HepG2 (cell line): ENCODE measurements around the gene IP6K1. TPM values are rescaled to one million over a fixed set of nuclear protein-coding genes. Genes with fewer than 3 reads are reported as not detected.

ENCODE experiments used
- ZNF138 ChIP-seq: sonication (generic); formaldehyde crosslinking; IDR thresholded peaks from 2 replicates; pipeline ENCODE4 v1.5.0; 2020; ENCODE audit warnings: mild to moderate bottlenecking, low read depth, missing genetic modification reagents
- ZNF83 ChIP-seq: sonication (generic); formaldehyde crosslinking; IDR thresholded peaks from 2 replicates; pipeline ENCODE4 v1.4.0; 2020; ENCODE audit warnings: missing genetic modification reagents, mild to moderate bottlenecking, borderline replicate concordance
- polyA plus RNA-seq, 8 experiments: library from polyadenylated mRNA; depleted of rRNA in 3 of 8; stranded (reverse) in 7 of 8; unstranded in 1 of 8; fragments of >200 nt; fragmentation: Illumina TruSeq in 4 of 8; extraction: Trizol in 4 of 8; gene quantifications; 2 replicates each; pipeline versions ENCODE4 v1.2.1 to v1.2.3, GENCODE V29; 2011 to 2016; ENCODE audit warnings: low read depth in 4 of 8, missing spikeins in 1 of 8, mixed read lengths in 1 of 8; ENCODE audit not compliant: insufficient read depth in 1 of 8
- total RNA-seq, 5 experiments: library from RNA; depleted of rRNA; stranded (reverse); fragments of >200 nt; fragmentation: Illumina TruSeq; extraction: Trizol; gene quantifications; 2 replicates each; pipeline ENCODE4 v1.2.3, GENCODE V29; 2016; ENCODE audit warnings: low read depth in 1 of 5
- TF ChIP-seq, protein P1 (sequence below): sonication (generic); formaldehyde crosslinking; IDR thresholded peaks from 2 replicates; pipeline ENCODE4 v1.5.0; 2020; ENCODE audit warnings: mild to moderate bottlenecking, missing genetic modification reagents, borderline replicate concordance
- TF ChIP-seq, protein P2 (sequence below): IDR thresholded peaks from 2 replicates; pipeline ENCODE4 v1.6.1; 2016; ENCODE audit warnings: mild to moderate bottlenecking
- TF ChIP-seq, protein P3 (sequence below): sonication (generic); formaldehyde crosslinking; IDR thresholded peaks from 2 replicates; pipeline ENCODE4 v1.8.0; 2022; ENCODE audit warnings: mild to moderate bottlenecking, missing genetic modification reagents; ENCODE audit not compliant: insufficient replicate concordance
- TF ChIP-seq, protein P4 (sequence below): IDR thresholded peaks from 2 replicates; pipeline ENCODE4 v1.6.1; 2016; ENCODE audit warnings: control low read depth
- TF ChIP-seq, protein P5 (sequence below): sonication (generic); formaldehyde crosslinking; IDR thresholded peaks from 2 replicates; pipeline ENCODE4 v1.5.0; 2020; ENCODE audit warnings: missing genetic modification reagents
- TF ChIP-seq, protein P6 (sequence below), 2 experiments: sonication (generic) in 1 of 2; formaldehyde crosslinking in 1 of 2; IDR thresholded peaks; 2 replicates each; pipeline versions ENCODE4 v1.6.1 to v1.9.0; 2014 to 2022; ENCODE audit warnings: antibody characterized with exemption in 1 of 2, borderline replicate concordance in 1 of 2, inconsistent platforms in 1 of 2, low read depth in 1 of 2, missing genetic modification reagents in 1 of 2

Gene IP6K1
- total and polyA plus RNA-seq, 2 of the 13 experiments (the other 11 are each of a cell fraction or from before 2014, with no cell fraction given) = 17.7 to 29.7 TPM

DNA sequence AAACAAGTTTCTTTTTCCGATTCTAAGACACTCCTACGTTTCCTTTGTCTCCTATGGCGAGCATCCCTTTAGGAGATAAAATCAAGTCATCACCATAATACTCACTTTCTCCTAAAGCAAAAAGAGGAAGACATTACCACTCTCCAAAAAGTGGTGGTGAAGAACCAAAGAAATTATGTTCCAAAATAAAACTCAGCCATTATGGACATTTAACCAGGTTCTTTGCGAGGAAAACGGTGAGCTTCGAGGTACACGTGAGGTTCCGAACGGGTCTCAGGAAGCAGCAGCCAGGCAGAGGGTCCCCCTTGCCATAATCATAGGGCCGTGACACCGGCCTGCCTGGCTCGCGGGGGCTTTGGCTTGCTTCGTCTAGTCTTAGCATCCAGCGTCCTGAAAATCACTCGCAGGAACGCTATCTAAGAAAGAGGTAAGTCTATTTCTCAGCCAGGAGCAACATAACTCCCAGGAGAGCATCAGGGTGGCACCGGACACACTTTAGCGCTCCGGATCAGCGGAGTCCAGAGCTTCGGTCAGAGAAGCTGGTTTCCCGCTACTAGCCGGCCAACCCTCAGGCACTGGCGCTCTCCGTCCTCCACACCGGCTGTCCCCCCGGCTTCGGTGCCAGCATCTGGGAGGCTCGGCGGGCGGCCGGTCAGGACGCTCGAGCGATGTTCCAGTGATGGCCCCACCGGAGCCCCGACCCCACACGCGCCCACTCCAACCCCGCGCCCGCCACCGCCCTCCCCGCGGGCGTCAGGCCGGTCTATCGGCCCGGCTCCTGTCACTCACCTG is 581 bp downstream of the IP6K1 start (continued):
- TF ChIP-seq, protein P1, sequence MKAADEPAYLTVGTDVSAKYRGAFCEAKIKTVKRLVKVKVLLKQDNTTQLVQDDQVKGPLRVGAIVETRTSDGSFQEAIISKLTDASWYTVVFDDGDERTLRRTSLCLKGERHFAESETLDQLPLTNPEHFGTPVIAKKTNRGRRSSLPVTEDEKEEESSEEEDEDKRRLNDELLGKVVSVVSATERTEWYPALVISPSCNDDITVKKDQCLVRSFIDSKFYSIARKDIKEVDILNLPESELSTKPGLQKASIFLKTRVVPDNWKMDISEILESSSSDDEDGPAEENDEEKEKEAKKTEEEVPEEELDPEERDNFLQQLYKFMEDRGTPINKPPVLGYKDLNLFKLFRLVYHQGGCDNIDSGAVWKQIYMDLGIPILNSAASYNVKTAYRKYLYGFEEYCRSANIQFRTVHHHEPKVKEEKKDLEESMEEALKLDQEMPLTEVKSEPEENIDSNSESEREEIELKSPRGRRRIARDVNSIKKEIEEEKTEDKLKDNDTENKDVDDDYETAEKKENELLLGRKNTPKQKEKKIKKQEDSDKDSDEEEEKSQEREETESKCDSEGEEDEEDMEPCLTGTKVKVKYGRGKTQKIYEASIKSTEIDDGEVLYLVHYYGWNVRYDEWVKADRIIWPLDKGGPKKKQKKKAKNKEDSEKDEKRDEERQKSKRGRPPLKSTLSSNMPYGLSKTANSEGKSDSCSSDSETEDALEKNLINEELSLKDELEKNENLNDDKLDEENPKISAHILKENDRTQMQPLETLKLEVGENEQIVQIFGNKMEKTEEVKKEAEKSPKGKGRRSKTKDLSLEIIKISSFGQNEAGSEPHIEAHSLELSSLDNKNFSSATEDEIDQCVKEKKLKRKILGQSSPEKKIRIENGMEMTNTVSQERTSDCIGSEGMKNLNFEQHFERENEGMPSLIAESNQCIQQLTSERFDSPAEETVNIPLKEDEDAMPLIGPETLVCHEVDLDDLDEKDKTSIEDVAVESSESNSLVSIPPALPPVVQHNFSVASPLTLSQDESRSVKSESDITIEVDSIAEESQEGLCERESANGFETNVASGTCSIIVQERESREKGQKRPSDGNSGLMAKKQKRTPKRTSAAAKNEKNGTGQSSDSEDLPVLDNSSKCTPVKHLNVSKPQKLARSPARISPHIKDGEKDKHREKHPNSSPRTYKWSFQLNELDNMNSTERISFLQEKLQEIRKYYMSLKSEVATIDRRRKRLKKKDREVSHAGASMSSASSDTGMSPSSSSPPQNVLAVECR (CRISPR knock-in tag) = peak; percentile 84; the same call in 1 of the 2 replicates
- TF ChIP-seq, protein P2, sequence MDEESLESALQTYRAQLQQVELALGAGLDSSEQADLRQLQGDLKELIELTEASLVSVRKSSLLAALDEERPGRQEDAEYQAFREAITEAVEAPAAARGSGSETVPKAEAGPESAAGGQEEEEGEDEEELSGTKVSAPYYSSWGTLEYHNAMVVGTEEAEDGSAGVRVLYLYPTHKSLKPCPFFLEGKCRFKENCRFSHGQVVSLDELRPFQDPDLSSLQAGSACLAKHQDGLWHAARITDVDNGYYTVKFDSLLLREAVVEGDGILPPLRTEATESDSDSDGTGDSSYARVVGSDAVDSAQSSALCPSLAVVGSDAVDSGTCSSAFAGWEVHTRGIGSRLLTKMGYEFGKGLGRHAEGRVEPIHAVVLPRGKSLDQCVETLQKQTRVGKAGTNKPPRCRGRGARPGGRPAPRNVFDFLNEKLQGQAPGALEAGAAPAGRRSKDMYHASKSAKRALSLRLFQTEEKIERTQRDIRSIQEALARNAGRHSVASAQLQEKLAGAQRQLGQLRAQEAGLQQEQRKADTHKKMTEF = no peak
- TF ChIP-seq, protein P3, sequence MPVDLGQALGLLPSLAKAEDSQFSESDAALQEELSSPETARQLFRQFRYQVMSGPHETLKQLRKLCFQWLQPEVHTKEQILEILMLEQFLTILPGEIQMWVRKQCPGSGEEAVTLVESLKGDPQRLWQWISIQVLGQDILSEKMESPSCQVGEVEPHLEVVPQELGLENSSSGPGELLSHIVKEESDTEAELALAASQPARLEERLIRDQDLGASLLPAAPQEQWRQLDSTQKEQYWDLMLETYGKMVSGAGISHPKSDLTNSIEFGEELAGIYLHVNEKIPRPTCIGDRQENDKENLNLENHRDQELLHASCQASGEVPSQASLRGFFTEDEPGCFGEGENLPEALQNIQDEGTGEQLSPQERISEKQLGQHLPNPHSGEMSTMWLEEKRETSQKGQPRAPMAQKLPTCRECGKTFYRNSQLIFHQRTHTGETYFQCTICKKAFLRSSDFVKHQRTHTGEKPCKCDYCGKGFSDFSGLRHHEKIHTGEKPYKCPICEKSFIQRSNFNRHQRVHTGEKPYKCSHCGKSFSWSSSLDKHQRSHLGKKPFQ (CRISPR knock-in tag) = peak; percentile 56
- no peak for TF ChIP-seq ZNF83
- TF ChIP-seq, protein P4, sequence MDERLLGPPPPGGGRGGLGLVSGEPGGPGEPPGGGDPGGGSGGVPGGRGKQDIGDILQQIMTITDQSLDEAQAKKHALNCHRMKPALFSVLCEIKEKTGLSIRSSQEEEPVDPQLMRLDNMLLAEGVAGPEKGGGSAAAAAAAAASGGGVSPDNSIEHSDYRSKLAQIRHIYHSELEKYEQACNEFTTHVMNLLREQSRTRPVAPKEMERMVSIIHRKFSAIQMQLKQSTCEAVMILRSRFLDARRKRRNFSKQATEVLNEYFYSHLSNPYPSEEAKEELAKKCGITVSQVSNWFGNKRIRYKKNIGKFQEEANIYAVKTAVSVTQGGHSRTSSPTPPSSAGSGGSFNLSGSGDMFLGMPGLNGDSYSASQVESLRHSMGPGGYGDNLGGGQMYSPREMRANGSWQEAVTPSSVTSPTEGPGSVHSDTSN (CRISPR knock-in tag) = no peak
- TF ChIP-seq, protein P5, sequence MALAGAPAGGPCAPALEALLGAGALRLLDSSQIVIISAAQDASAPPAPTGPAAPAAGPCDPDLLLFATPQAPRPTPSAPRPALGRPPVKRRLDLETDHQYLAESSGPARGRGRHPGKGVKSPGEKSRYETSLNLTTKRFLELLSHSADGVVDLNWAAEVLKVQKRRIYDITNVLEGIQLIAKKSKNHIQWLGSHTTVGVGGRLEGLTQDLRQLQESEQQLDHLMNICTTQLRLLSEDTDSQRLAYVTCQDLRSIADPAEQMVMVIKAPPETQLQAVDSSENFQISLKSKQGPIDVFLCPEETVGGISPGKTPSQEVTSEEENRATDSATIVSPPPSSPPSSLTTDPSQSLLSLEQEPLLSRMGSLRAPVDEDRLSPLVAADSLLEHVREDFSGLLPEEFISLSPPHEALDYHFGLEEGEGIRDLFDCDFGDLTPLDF (CRISPR knock-in tag) = no peak
- TF ChIP-seq, protein P6, sequence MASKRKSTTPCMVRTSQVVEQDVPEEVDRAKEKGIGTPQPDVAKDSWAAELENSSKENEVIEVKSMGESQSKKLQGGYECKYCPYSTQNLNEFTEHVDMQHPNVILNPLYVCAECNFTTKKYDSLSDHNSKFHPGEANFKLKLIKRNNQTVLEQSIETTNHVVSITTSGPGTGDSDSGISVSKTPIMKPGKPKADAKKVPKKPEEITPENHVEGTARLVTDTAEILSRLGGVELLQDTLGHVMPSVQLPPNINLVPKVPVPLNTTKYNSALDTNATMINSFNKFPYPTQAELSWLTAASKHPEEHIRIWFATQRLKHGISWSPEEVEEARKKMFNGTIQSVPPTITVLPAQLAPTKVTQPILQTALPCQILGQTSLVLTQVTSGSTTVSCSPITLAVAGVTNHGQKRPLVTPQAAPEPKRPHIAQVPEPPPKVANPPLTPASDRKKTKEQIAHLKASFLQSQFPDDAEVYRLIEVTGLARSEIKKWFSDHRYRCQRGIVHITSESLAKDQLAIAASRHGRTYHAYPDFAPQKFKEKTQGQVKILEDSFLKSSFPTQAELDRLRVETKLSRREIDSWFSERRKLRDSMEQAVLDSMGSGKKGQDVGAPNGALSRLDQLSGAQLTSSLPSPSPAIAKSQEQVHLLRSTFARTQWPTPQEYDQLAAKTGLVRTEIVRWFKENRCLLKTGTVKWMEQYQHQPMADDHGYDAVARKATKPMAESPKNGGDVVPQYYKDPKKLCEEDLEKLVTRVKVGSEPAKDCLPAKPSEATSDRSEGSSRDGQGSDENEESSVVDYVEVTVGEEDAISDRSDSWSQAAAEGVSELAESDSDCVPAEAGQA (IDR thresholded peaks at IDR 0.05; ENCODE audit: low read depth) = no peak
- TF ChIP-seq, protein P6 (CRISPR knock-in tag; IDR thresholded peaks at IDR 0.05; ENCODE audit: borderline replicate concordance) = no peak
- no peak for TF ChIP-seq ZNF138 (CRISPR knock-in tag)
